Ovary (tissue), 9 donors: ENCODE data around the gene CPNE1. TPM values are rescaled to one million over a fixed set of nuclear protein-coding genes. Genes with fewer than 3 reads are reported as not detected.

ENCODE experiments used
- DNase-seq, 5 donors: peaks; one replicate each; pipeline ENCODE4 v3.0.0-alpha.2; 2019 to 2020
- H3K27ac ChIP-seq, 2 donors: fragments of 200-600 bp; one replicate each; pipeline versions ENCODE4 v1.5.1 to v1.8.0; 2019 to 2022
- H3K27me3 ChIP-seq: fragments of 200-600 bp; one replicate; pipeline ENCODE4 v1.8.0; 2022
- H3K36me3 ChIP-seq: fragments of 200-600 bp; sonication (generic); one replicate; pipeline ENCODE4 v1.5.1; 2019
- H3K4me1 ChIP-seq: one replicate; pipeline ENCODE4 v1.8.1; 2013; ENCODE audit warnings: mild to moderate bottlenecking, moderate library complexity; ENCODE audit not compliant: insufficient read depth
- H3K4me3 ChIP-seq: fragments of 200-600 bp; sonication (generic); one replicate; pipeline ENCODE4 v1.5.1; 2017
- H3K9me3 ChIP-seq, 2 donors: fragments of 200-600 bp in 1 of 2; sonication (generic) in 1 of 2; one replicate each; pipeline versions ENCODE4 v1.5.1 to v1.8.1; 2013 to 2019; ENCODE audit warnings: mild to moderate bottlenecking in 1 of 2, moderate library complexity in 1 of 2
- CTCF ChIP-seq, 3 donors: fragments of 450-650 bp in 2 of 3; fragments of 200-600 bp in 1 of 3; IDR thresholded peaks; one replicate each; pipeline versions ENCODE4 v1.5.1 to v1.8.0; 2016 to 2022; ENCODE audit warnings: antibody characterized with exemption in 3 of 3, mild to moderate bottlenecking in 1 of 3
- EP300 ChIP-seq: sonication (generic); formaldehyde crosslinking; IDR thresholded peaks from one replicate; pipeline ENCODE4 v1.6.1; 2017; ENCODE audit warnings: antibody characterized with exemption
- POLR2A ChIP-seq: fragments of 450-650 bp; IDR thresholded peaks from one replicate; pipeline ENCODE4 v1.6.1; 2017; ENCODE audit warnings: antibody characterized with exemption, mild to moderate bottlenecking, moderate library complexity
- WGBS, 3 donors: extraction: QIAGEN DNeasy Blood & Tissue Kit in 1 of 3; methylation state at CpG; one replicate each; pipeline versions ENCODE4 v1.1.5 to v1.1.7; 2013 to 2017; 5-methylcytosine and 5-hydroxymethylcytosine counted together
- intact Hi-C, 4 donors: fragments of 100-400 bp; cut with DNase I; formaldehyde crosslinking; loops; one replicate each; pipeline versions ENCODE4 v1.11.0 to v1.15.1; 2022 to 2023
- polyA plus RNA-seq, 2 donors: library from polyadenylated mRNA; stranded (reverse); fragments of 200-250 nt in 1 of 2; fragments of 350-450 nt in 1 of 2; fragmentation: Illumina TruSeq in 1 of 2; extraction: RNeasy Lipid Tissue Mini Kit (QIAGEN cat#74804) in 1 of 2; gene quantifications; one replicate each; pipeline ENCODE4 v1.2.3, GENCODE V29; 2013 to 2014
- total RNA-seq, 7 donors: library from RNA; depleted of rRNA in 2 of 7; stranded (reverse); fragments of >200 nt in 2 of 7; fragmentation: NEBNext Ultra II Directional in 3 of 7; extraction: Animal tissue kit (Norgen Biotek cat#: 25700) in 3 of 7; gene quantifications; one replicate each; pipeline versions ENCODE4 v1.1.0 to v1.2.4, GENCODE V29; 2016 to 2023
- donor health status: DM: no; HTN: no; CAD: no; lungs with moderate emphysema.
- donor health status: DM: no; HTN: no; CAD: no.
- donor health status: Bipolar disorder and iron deficiency.
- donor health status: DM: yes; HTN: yes; CAD: no.
- donor health status: DM: no; HTN: no; CAD: no.
- donor health status: DM: yes; HTN: yes; CAD: no.

The CPNE1 gene
- total and polyA plus RNA-seq, 9 donors = 97.5 to 173 (median 157) TPM

DNA sequence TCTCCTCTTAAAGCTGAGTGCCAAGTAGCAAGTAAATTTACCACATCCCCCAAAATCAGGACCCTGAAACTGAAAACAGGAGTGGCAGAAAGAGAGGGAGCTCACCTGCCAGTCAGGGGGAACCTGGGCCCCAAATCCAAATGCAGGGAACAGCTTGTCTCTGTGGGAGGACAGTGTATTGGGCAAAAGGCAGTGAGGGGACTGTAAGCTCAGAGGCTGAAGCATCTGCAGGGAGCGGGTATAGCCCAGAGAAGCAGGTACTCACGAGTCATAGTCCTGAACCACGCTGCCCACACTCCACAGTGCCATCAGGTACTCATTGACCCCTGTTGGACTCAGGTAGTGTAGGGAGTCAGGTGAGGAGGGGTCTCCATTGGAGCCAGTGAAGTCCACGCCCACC lies 34.1 kb downstream of the CPNE1 start:
- intact Hi-C loops = no loop called here
- H3K27ac ChIP-seq = no peak overlapping the region
- H3K27me3 ChIP-seq = no peaks in the 10 kb centered on the region
- TF ChIP-seq EP300 (no peak), CTCF (IDR thresholded peaks at IDR 0.05) (no peak), POLR2A (no peak)
- no peak overlapping the region for H3K4me3 ChIP-seq
- DNase-seq = no peak
- 92 to 95% (median 93%) methylated on average over 4 of the region's 4 CpGs for WGBS, 3 donors
- no peaks in the 10 kb centered on the region for H3K36me3 ChIP-seq
- no peaks in the 10 kb centered on the region for H3K9me3 ChIP-seq
- peaks cover 4% of the 10 kb centered on the region for H3K4me1 ChIP-seq

DNA sequence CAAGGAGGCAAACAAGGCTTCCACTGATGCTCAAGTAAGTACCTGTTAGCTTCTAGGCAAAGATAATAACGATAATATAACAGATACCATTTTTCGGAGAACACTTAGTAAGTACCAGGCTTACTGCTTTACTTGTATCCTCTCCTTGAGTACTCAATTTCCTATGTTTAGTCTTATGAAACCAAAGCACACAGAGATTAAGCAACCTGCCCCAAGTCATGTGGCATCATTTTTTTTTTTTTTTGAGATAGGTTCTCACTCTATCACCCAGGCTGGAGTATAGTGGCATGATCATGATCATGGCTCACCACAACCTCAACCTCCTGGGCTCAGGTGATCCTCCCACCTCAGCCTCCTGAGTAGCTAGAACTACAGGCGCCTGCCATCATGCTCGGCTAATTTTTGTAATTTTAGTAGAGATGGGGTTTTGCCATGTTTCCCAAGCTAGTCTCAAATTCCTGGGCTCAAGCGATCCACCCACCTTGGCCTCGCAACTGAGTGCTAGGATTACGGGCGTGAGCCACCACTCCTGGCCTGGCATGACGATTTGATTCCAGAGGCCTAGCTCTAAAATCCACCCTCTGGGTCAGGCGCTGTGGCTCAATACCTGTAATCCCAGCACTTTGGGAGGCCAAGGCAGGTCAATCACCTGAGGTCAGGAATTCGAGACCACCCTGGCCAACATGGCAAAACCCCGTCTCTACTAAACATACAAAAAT lies 35.1 kb downstream of the CPNE1 start:
- TF ChIP-seq POLR2A (no peak), EP300 (no peak), CTCF (IDR thresholded peaks at IDR 0.05) (no peak)
- intact Hi-C loops = no loop called here

DNA sequence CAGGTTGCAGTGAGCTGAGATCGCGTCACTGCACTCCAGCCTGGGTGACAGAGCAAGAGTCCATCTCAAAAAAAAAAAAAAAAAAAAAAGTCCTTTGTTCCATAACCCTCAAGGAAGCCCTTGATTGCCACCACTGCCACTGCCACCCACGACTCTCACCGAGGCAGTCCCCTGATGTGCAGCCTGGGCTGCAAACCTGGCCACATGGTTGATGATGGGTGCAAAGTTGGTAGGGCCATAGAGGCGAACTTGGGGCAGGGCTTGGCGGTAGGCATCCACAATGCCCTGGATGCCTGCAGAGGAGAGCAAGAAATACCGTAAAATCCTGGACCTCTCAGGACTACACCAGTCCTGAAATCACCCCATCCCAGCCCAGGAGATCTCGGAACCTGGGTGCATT lies 37.6 kb downstream of the CPNE1 start:
- 95 to 98% (median 97%) methylated on average over 8 of the region's 8 CpGs for WGBS, 3 donors
- no peaks in the 10 kb centered on the region for H3K36me3 ChIP-seq
- no peak for DNase-seq
- no peak overlapping the region for H3K4me3 ChIP-seq
- intact Hi-C loops = no loop called here
- H3K4me1 ChIP-seq = no peaks in the 10 kb centered on the region
- no peaks in the 10 kb centered on the region for H3K9me3 ChIP-seq
- H3K27me3 ChIP-seq = no peaks in the 10 kb centered on the region
- TF ChIP-seq CTCF (IDR thresholded peaks at IDR 0.05) (no peak), EP300 (no peak), POLR2A (no peak)
- no peak overlapping the region for H3K27ac ChIP-seq

More for the DNA sequence above, 35.1 kb downstream of the CPNE1 start:
- Histone ChIP-seq H3K27ac (no peak overlapping the region), H3K4me3 (no peak overlapping the region), H3K27me3 (no peaks in the 10 kb centered on the region), H3K4me1 (no peaks in the 10 kb centered on the region), H3K36me3 (no peaks in the 10 kb centered on the region), H3K9me3 (no peaks in the 10 kb centered on the region)
- no peak for DNase-seq
- WGBS, 3 donors = 92 to 95% (median 94%) methylated on average over 12 of the region's 12 CpGs

- intact Hi-C loops = no loop called here
- Histone ChIP-seq H3K4me3 (no peak overlapping the region), H3K27ac (no peak overlapping the region), H3K9me3 (no peaks in the 10 kb centered on the region), H3K27me3 (no peaks in the 10 kb centered on the region), H3K4me1 (no peaks in the 10 kb centered on the region), H3K36me3 (no peaks in the 10 kb centered on the region)
- no peak for DNase-seq
- 90 to 93% (median 90%) methylated on average over 13 of the region's 13 CpGs for WGBS, 3 donors
- TF ChIP-seq POLR2A = no peak
- TF ChIP-seq EP300 = no peak
Observed at GRCh38 chr20:35626386-35627001, 38.2 kb downstream of the CPNE1 start.
